ENCODE data around the gene SND1. TPM values are rescaled to one million over a fixed set of nuclear protein-coding genes. Genes with fewer than 3 reads are reported as not detected.

Gene SND1
- total and polyA plus RNA-seq, 10 of the 15 experiments (the other 5 are each of a cell fraction or from before 2014, with no cell fraction given) = 52.4 to 270 (median 146) TPM

- H2AFZ ChIP-seq (ENCODE audit: control insufficient read depth, low read depth, low read length) = no peak overlapping the region
- no peak for FAIRE-seq
Measured at GRCh38 chr7:127840226-127840951, 188.4 kb downstream of the SND1 start.

GRCh38 chr7:127844165-127844564 lies 192.2 kb downstream of the SND1 start:
- ChIA-PET SMC1A (ENCODE audit: uncharacterized antibody, unreplicated experiment) (interaction anchor here (0.8 to 2.0 kb wide), 7 partner anchors 9 to 208 kb away, joined by 3 to 7 read pairs (median 4); no protein-coding TSS in a partner anchor), POLR2A (interaction anchor here (0.6 kb wide), 1 partner anchor 15 kb away, joined by 3 read pairs; no protein-coding TSS in a partner anchor), RAD21 (ENCODE audit: unreplicated experiment) (no interaction called here), CTCF (interaction anchor here (0.6 to 1.3 kb wide), 4 partner anchors 12 to 365 kb away, joined by 3 to 4 read pairs (median 3); no protein-coding TSS in a partner anchor)
- no peak for TF ChIP-seq MEF2B (IDR thresholded peaks at IDR 0.05; ENCODE audit: partially characterized antibody, poor library complexity, severe bottlenecking)
- no peak for TF ChIP-seq SP1 (IDR thresholded peaks at IDR 0.05; ENCODE audit: low read depth, low read length)
- DNase-seq (ENCODE audit: low read depth, low spot score) (no peak), FAIRE-seq (no peak), ATAC-seq (no peak)
- Histone ChIP-seq H3K4me3 (no peak overlapping the region), H4K20me1 (ENCODE audit: control insufficient read depth, insufficient read depth) (no peaks in the 10 kb centered on the region), H3K4me1 (ENCODE audit: control insufficient read depth, insufficient read depth, low read length) (no peaks in the 10 kb centered on the region), H3K9ac (ENCODE audit: control insufficient read depth, insufficient read depth, low read length) (no peak overlapping the region), H3K79me2 (ENCODE audit: control insufficient read depth, insufficient read depth, low read length) (no peaks in the 10 kb centered on the region; the same call in 1 of the 2 replicates), H3K27ac (ENCODE audit: control insufficient read depth, insufficient read depth) (no peak overlapping the region), H3K9me3 (replicated peaks; ENCODE audit: control insufficient read depth, insufficient read depth, low read length) (no peaks in the 10 kb centered on the region), H3K4me2 (ENCODE audit: control insufficient read depth, insufficient read depth) (no peak overlapping the region), H3K36me3 (ENCODE audit: control insufficient read depth in 2 of 2, insufficient read depth in 2 of 2, low read length in 1 of 2) (peaks cover 2 to 16% of the 10 kb centered on the region in 2 experiments), H2AFZ (ENCODE audit: control insufficient read depth, low read depth, low read length) (no peak overlapping the region), H3K27me3 (replicated peaks in 1 of 2; ENCODE audit: control insufficient read depth in 2 of 2, insufficient read depth in 2 of 2, low read length in 1 of 2) (no peaks in the 10 kb centered on the region)
- no TSS peak for BruUV-seq (replicated peaks)
- intact Hi-C loops (cut with micrococcal nuclease; ENCODE audit: unreplicated experiment) = no loop called here
- in situ Hi-C loops (cut with MboI) = no loop called here
- 96% methylated on average over 2 of the region's 2 CpGs for WGBS (ENCODE audit: insufficient coverage, insufficient replicate concordance, low lambda C conversion rate, missing lambda C conversion rate)

More at GRCh38 chr7:127840226-127840951, 188.4 kb downstream of the SND1 start:
- POLR2A ChIA-PET = interaction anchor here (1.5 kb wide), 1 partner anchor 15 kb away, joined by 6 read pairs; no protein-coding TSS in a partner anchor
- BruUV-seq (replicated peaks) = no TSS peak
- DNase-seq (ENCODE audit: low read depth, low spot score) = no peak
- H3K9me3 ChIP-seq (replicated peaks; ENCODE audit: control insufficient read depth, insufficient read depth, low read length) = peaks cover 9% of the 10 kb centered on the region
- H3K36me3 ChIP-seq (ENCODE audit: control insufficient read depth in 2 of 2, insufficient read depth in 2 of 2, low read length in 1 of 2) = peaks cover 2 to 20% of the 10 kb centered on the region in 2 experiments
- H3K4me2 ChIP-seq (ENCODE audit: control insufficient read depth, insufficient read depth) = no peak overlapping the region
- peaks cover 2% of the 10 kb centered on the region for H3K79me2 ChIP-seq (ENCODE audit: control insufficient read depth, insufficient read depth, low read length)
- in situ Hi-C loops (cut with MboI) (no loop called here), intact Hi-C loops (cut with micrococcal nuclease; ENCODE audit: unreplicated experiment) (no loop called here)
- CTCF ChIA-PET = interaction anchor here (0.6 to 1.5 kb wide), 2 partner anchors 36 to 196 kb away, joined by 3 read pairs; no protein-coding TSS in a partner anchor
- ATAC-seq = no peak
- RAD21 ChIA-PET (ENCODE audit: unreplicated experiment) = interaction anchor here (1.0 kb wide), 1 partner anchor 19 kb away, joined by 3 read pairs; no protein-coding TSS in a partner anchor
- no peak overlapping the region for H3K9ac ChIP-seq (ENCODE audit: control insufficient read depth, insufficient read depth, low read length)
- H3K27ac ChIP-seq (ENCODE audit: control insufficient read depth, insufficient read depth) = no peak overlapping the region
- no peaks in the 10 kb centered on the region for H3K4me1 ChIP-seq (ENCODE audit: control insufficient read depth, insufficient read depth, low read length)
- SMC1A ChIA-PET (ENCODE audit: uncharacterized antibody, unreplicated experiment) = interaction anchor here (0.5 to 3.1 kb wide), 8 partner anchors 9 to 395 kb away, joined by 3 to 12 read pairs (median 4); no protein-coding TSS in a partner anchor
- no peak for TF ChIP-seq RELA (IDR thresholded peaks at IDR 0.05; ENCODE audit: borderline replicate concordance, partially characterized antibody)
- no peaks in the 10 kb centered on the region for H3K27me3 ChIP-seq (replicated peaks in 1 of 2; ENCODE audit: control insufficient read depth in 2 of 2, insufficient read depth in 2 of 2, low read length in 1 of 2)
- WGBS (ENCODE audit: insufficient coverage, insufficient replicate concordance, low lambda C conversion rate, missing lambda C conversion rate) = 98% methylated on average over 6 of the region's 6 CpGs
- H3K4me3 ChIP-seq = no peak overlapping the region
- H4K20me1 ChIP-seq (ENCODE audit: control insufficient read depth, insufficient read depth) = no peaks in the 10 kb centered on the region; the same call in 1 of the 2 replicates

Data from GM12878 (cell line).